Spleen (tissue), 11 donors: ENCODE data around the gene PFKP. TPM values are rescaled to one million over a fixed set of nuclear protein-coding genes. Genes with fewer than 3 reads are reported as not detected.

Source experiments
- DNase-seq: peaks from one replicate; pipeline ENCODE4 v3.0.0-alpha.2; 2020
- H3K27ac ChIP-seq, 8 donors: fragments of 200-600 bp; sonication (generic) in 7 of 8; 1 replicate in 4 of 8; 2 replicates in 4 of 8; pipeline versions ENCODE4 v1.5.0 to v1.8.0; 2016 to 2021; ENCODE audit warnings: inconsistent platforms in 4 of 8, mild to moderate bottlenecking in 4 of 8, moderate library complexity in 1 of 8
- H3K27me3 ChIP-seq, 7 donors: fragments of 200-600 bp; sonication (generic) in 6 of 7; replicated peaks in 1 of 7; 1 replicate in 4 of 7; 2 replicates in 3 of 7; pipeline versions ENCODE4 v1.5.0 to v1.8.0; 2016 to 2021; ENCODE audit warnings: inconsistent platforms in 3 of 7, mild to moderate bottlenecking in 1 of 7
- H3K36me3 ChIP-seq, 6 donors: fragments of 200-600 bp; sonication (generic) in 5 of 6; 1 replicate in 4 of 6; 2 replicates in 2 of 6; pipeline versions ENCODE4 v1.5.0 to v1.8.0; 2016 to 2021; ENCODE audit warnings: inconsistent platforms in 2 of 6
- H3K4me1 ChIP-seq, 6 donors: fragments of 200-600 bp; sonication (generic) in 5 of 6; 1 replicate in 3 of 6; 2 replicates in 3 of 6; pipeline versions ENCODE4 v1.5.0 to v1.8.0; 2016 to 2021; ENCODE audit warnings: inconsistent platforms in 3 of 6
- H3K4me3 ChIP-seq, 8 donors: fragments of 200-600 bp; sonication (generic) in 7 of 8; 1 replicate in 4 of 8; 2 replicates in 4 of 8; pipeline versions ENCODE4 v1.5.0 to v1.8.0; 2016 to 2021; ENCODE audit warnings: inconsistent platforms in 4 of 8, mild to moderate bottlenecking in 4 of 8, moderate library complexity in 2 of 8
- H3K9me3 ChIP-seq, 8 donors: fragments of 200-600 bp; sonication (generic) in 7 of 8; 1 replicate in 4 of 8; 2 replicates in 4 of 8; pipeline versions ENCODE4 v1.5.0 to v1.8.0; 2016 to 2021; ENCODE audit warnings: inconsistent platforms in 4 of 8
- CTCF ChIP-seq, 11 experiments: fragments of 200-600 bp in 7 of 11; fragments of 450-650 bp in 4 of 11; sonication (generic) in 4 of 11; IDR thresholded peaks in 8 of 11; conservative IDR thresholded peaks in 3 of 11; 1 replicate in 7 of 11; 2 replicates in 4 of 11; pipeline versions ENCODE4 v1.4.0 to v1.8.0; 2016 to 2021; ENCODE audit warnings: antibody characterized with exemption in 11 of 11, inconsistent platforms in 4 of 11, mild to moderate bottlenecking in 1 of 11
- POLR2A ChIP-seq, 3 donors: fragments of 450-650 bp; IDR thresholded peaks; one replicate each; pipeline ENCODE4 v1.5.1; 2017; ENCODE audit warnings: antibody characterized with exemption in 3 of 3, mild to moderate bottlenecking in 1 of 3
- POLR2AphosphoS5 ChIP-seq, 3 donors: sonication (generic); formaldehyde crosslinking; IDR thresholded peaks; one replicate each; pipeline ENCODE4 v1.5.1; 2017; ENCODE audit warnings: antibody characterized with exemption in 3 of 3
- WGBS, 5 donors: extraction: QIAGEN DNeasy Blood & Tissue Kit in 3 of 5; methylation state at CpG; one replicate each; pipeline versions ENCODE4 v1.1.5 to v1.1.7; 2013 to 2018; 5-methylcytosine and 5-hydroxymethylcytosine counted together
- intact Hi-C: fragments of 100-400 bp; cut with DNase I; formaldehyde crosslinking; loops from one replicate; pipeline ENCODE4 v1.15.0; 2023; ENCODE audit warnings: low total_unique reads
- polyA plus RNA-seq, 3 donors: library from polyadenylated mRNA; stranded (reverse); fragments of 200-250 nt; gene quantifications; one replicate each; pipeline ENCODE4 v1.2.1, GENCODE V29; 2013
- total RNA-seq, 7 donors: library from RNA; depleted of rRNA in 3 of 7; stranded (reverse); fragments of >200 nt in 3 of 7; fragmentation: NEBNext Ultra II Directional in 4 of 7; extraction: Animal tissue kit (Norgen Biotek cat#: 25700) in 4 of 7; gene quantifications; one replicate each; pipeline versions ENCODE4 v1.1.0 to v1.2.1, GENCODE V29; 2016 to 2021
- donor health status: healthy with polysubstance abuse.
- donor health status: DM: no; HTN: no; CAD: no; lungs with moderate emphysema.
- donor health status: DM: no; HTN: no; CAD: no.
- donor health status: Bipolar disorder and iron deficiency.
- donor health status: healthy.
- donor health status: DM: no; HTN: no; CAD: no.
- donor health status: DM: yes; HTN: yes; CAD: no.

Gene PFKP
- total and polyA plus RNA-seq, 10 donors = 19.0 to 60.9 (median 28.6) TPM

- Histone ChIP-seq H3K9me3 (no peaks in the 10 kb centered on the region), H3K27me3 (no peaks in the 10 kb centered on the region), H3K27ac (no peak overlapping the region), H3K36me3 (peaks cover 0 to 54% (median 27%) of the 10 kb centered on the region in 6 donors), H3K4me3 (no peak overlapping the region), H3K4me1 (peaks cover 0 to 28% (median 18%) of the 10 kb centered on the region in 6 donors)
- intact Hi-C loops = no loop called here
- TF ChIP-seq CTCF (IDR thresholded peaks at IDR 0.05 in 8 of 11, conservative IDR thresholded peaks at IDR 0.05 in 3 of 11) (no peak), POLR2AphosphoS5 (IDR thresholded peaks at IDR 0.05) (no peak), POLR2A (IDR thresholded peaks at IDR 0.05) (no peak)
- no peak for DNase-seq
- WGBS, 5 donors = 83 to 92% (median 87%) methylated on average over 21 to 22 of the region's 22 CpGs
These were observed 32.1 kb downstream of the PFKP start for GRCh38 chr10:3099291-3100092.

- DNase-seq = no peak
- Histone ChIP-seq H3K27me3 (no peaks in the 10 kb centered on the region), H3K36me3 (peaks cover 0 to 61% (median 34%) of the 10 kb centered on the region in 6 donors), H3K9me3 (no peaks in the 10 kb centered on the region), H3K4me3 (no peak overlapping the region), H3K4me1 (peaks cover 0 to 21% (median 13%) of the 10 kb centered on the region in 6 donors), H3K27ac (no peak overlapping the region)
- WGBS, 5 donors = 93 to 96% (median 96%) methylated on average over 19 of the region's 19 CpGs
- intact Hi-C loops = no loop called here
- TF ChIP-seq POLR2A (IDR thresholded peaks at IDR 0.05) (no peak), CTCF (IDR thresholded peaks at IDR 0.05 in 8 of 11, conservative IDR thresholded peaks at IDR 0.05 in 3 of 11) (no peak), POLR2AphosphoS5 (IDR thresholded peaks at IDR 0.05) (no peak)
These were observed 32.9 kb downstream of the PFKP start for GRCh38 chr10:3100093-3100792.

GRCh38 chr10:3100856-3101640 lies 33.7 kb downstream of the PFKP start:
- no peak overlapping the region for H3K4me3 ChIP-seq
- no peaks in the 10 kb centered on the region for H3K9me3 ChIP-seq
- DNase-seq = no peak
- TF ChIP-seq CTCF (IDR thresholded peaks at IDR 0.05 in 8 of 11, conservative IDR thresholded peaks at IDR 0.05 in 3 of 11) (no peak), POLR2AphosphoS5 (IDR thresholded peaks at IDR 0.05) (no peak), POLR2A (IDR thresholded peaks at IDR 0.05) (no peak)
- H3K4me1 ChIP-seq = peaks cover 0 to 13% (median 5%) of the 10 kb centered on the region in 6 donors
- peaks cover 0 to 69% (median 38%) of the 10 kb centered on the region in 6 donors for H3K36me3 ChIP-seq
- H3K27me3 ChIP-seq = no peaks in the 10 kb centered on the region
- 95 to 99% (median 96%) methylated on average over 30 to 31 of the region's 31 CpGs for WGBS, 5 donors
- no peak overlapping the region for H3K27ac ChIP-seq
- intact Hi-C loops = no loop called here
